DND-41 (cell line): ENCODE data around the gene ADCY1.

Experiments used
- ATAC-seq: fragments of 200-7000 bp; cut with Tn5 transposase; 3 replicates; pipeline ENCODE4 v1.9.1; 2021; ENCODE audit warnings: low read depth; ENCODE audit not compliant: insufficient read depth
- DNase-seq: peaks from one replicate; pipeline ENCODE4 v3.0.0-alpha.2; 2020
- H2AFZ ChIP-seq: 2 replicates; pipeline ENCODE4 v1.6.0; 2012; ENCODE audit warnings: low read depth, low read length
- H3K27ac ChIP-seq: 2 replicates; pipeline ENCODE4 v1.5.1; 2012; ENCODE audit warnings: low read length, inconsistent platforms
- H3K27me3 ChIP-seq: fragments of 200-600 bp; sonication (generic); 2 replicates; pipeline ENCODE4 v1.6.0; 2012; ENCODE audit warnings: low read length, mild to moderate bottlenecking, inconsistent platforms; ENCODE audit not compliant: insufficient read depth, poor library complexity
- H3K36me3 ChIP-seq: 2 replicates; pipeline ENCODE4 v1.5.1; 2012; ENCODE audit warnings: low read length, inconsistent platforms; ENCODE audit not compliant: insufficient read depth
- H3K4me1 ChIP-seq: 2 replicates; pipeline ENCODE4 v1.5.1; 2012; ENCODE audit warnings: mild to moderate bottlenecking, low read length; ENCODE audit not compliant: insufficient read depth
- H3K4me2 ChIP-seq: 2 replicates; pipeline ENCODE4 v1.6.0; 2012; ENCODE audit warnings: mild to moderate bottlenecking, moderate library complexity, low read length, inconsistent platforms; ENCODE audit not compliant: insufficient read depth
- H3K4me3 ChIP-seq, 2 experiments: fragments of 200-600 bp in 1 of 2; shearing (Covaris generic) in 1 of 2; 2 replicates each; pipeline ENCODE4 v1.5.1; 2012 to 2016; ENCODE audit warnings: inconsistent platforms in 2 of 2, low read length in 2 of 2, mild to moderate bottlenecking in 2 of 2, low read depth in 1 of 2, moderate library complexity in 1 of 2
- H3K79me2 ChIP-seq: 2 replicates; pipeline ENCODE4 v1.6.0; 2012; ENCODE audit warnings: low read length, inconsistent platforms; ENCODE audit not compliant: insufficient read depth
- H3K9ac ChIP-seq: 2 replicates; pipeline ENCODE4 v1.6.0; 2012; ENCODE audit warnings: low read depth, mild to moderate bottlenecking, inconsistent platforms, low read length, moderate library complexity
- H3K9me3 ChIP-seq: 2 replicates; pipeline ENCODE4 v1.5.1; 2012; ENCODE audit warnings: low read length, moderate library complexity, mild to moderate bottlenecking, inconsistent platforms; ENCODE audit not compliant: insufficient read depth, severe bottlenecking
- H4K20me1 ChIP-seq: 2 replicates; pipeline ENCODE4 v1.6.0; 2012; ENCODE audit warnings: low read length; ENCODE audit not compliant: insufficient read depth
- CTCF ChIP-seq: IDR thresholded peaks from 2 replicates; pipeline ENCODE4 v1.5.1; 2012; ENCODE audit warnings: borderline replicate concordance, low read length, moderate library complexity, mild to moderate bottlenecking; ENCODE audit not compliant: poor library complexity, severe bottlenecking; ENCODE audit errors: extremely low read depth
- EZH2 ChIP-seq: IDR thresholded peaks from 3 replicates; pipeline ENCODE4 v1.6.1; 2012; ENCODE audit warnings: borderline replicate concordance, low read depth, mild to moderate bottlenecking, moderate library complexity, low read length, inconsistent platforms; ENCODE audit not compliant: severe bottlenecking

The ADCY1 gene

GRCh38 chr7:45696476-45696875 lies 122.3 kb downstream of the ADCY1 start:
- Histone ChIP-seq H3K27me3 (peaks cover 10% of the 10 kb centered on the region), H3K4me1 (no peaks in the 10 kb centered on the region), H3K27ac (no peak overlapping the region), H3K79me2 (no peaks in the 10 kb centered on the region), H3K36me3 (no peaks in the 10 kb centered on the region), H3K4me2 (no peak overlapping the region), H4K20me1 (no peaks in the 10 kb centered on the region), H3K4me3 (no peak overlapping the region), H3K9ac (no peak overlapping the region), H2AFZ (no peak overlapping the region), H3K9me3 (no peaks in the 10 kb centered on the region)
- TF ChIP-seq EZH2 (no peak), CTCF (no peak)
- no peak for DNase-seq
- ATAC-seq, result no peak

- ATAC-seq (no peak), DNase-seq (no peak)
- Histone ChIP-seq H3K79me2 (no peaks in the 10 kb centered on the region), H3K27me3 (peaks cover 10% of the 10 kb centered on the region), H2AFZ (no peak overlapping the region), H3K9ac (no peak overlapping the region), H3K4me1 (no peaks in the 10 kb centered on the region), H4K20me1 (no peaks in the 10 kb centered on the region), H3K4me2 (no peak overlapping the region), H3K4me3 (no peak overlapping the region), H3K36me3 (no peaks in the 10 kb centered on the region), H3K27ac (no peak overlapping the region), H3K9me3 (no peaks in the 10 kb centered on the region)
- no peak for TF ChIP-seq EZH2
- TF ChIP-seq CTCF, result no peak
Observed at GRCh38 chr7:45697576-45698136, 123.5 kb downstream of the ADCY1 start.

GRCh38 chr7:45698303-45699014 lies 124.3 kb downstream of the ADCY1 start:
- H3K36me3 ChIP-seq, result no peaks in the 10 kb centered on the region
- no peaks in the 10 kb centered on the region for H4K20me1 ChIP-seq
- no peak for TF ChIP-seq CTCF
- TF ChIP-seq EZH2, result no peak
- H3K79me2 ChIP-seq, result no peaks in the 10 kb centered on the region
- H3K4me2 ChIP-seq, result no peak overlapping the region
- H3K9ac ChIP-seq, result no peak overlapping the region
- no peaks in the 10 kb centered on the region for H3K9me3 ChIP-seq
- ATAC-seq (no peak), DNase-seq (no peak)
- H3K4me3 ChIP-seq, result no peak overlapping the region
- H2AFZ ChIP-seq, result no peak overlapping the region
- no peak overlapping the region for H3K27ac ChIP-seq
- peaks cover 10% of the 10 kb centered on the region for H3K27me3 ChIP-seq
- H3K4me1 ChIP-seq, result no peaks in the 10 kb centered on the region
